ENCODE data around the gene TMC5.

The TMC5 gene

DNA sequence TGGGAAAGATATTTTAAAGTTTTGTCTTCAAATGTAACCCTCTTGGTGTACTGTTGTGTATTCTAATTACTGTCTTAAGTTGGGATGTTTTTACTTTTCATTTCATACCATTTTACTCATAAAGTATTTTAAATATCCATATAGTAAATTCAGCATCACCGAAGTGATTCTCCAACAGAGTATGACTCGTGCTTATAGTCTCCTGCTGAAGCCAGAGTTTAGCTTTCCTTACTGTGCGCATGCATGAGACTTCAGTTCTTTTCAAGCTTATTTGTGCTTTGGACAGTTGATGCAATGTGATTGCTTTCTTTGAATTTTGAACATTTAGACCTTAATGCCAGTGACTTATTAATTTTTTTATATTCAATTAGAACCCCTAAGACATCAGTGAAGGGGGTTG, 130.5 kb downstream of the TMC5 start:
- DNase-seq: no peak
